Stomach (tissue), 9 donors: Measurements from ENCODE around the gene NDUFB7. TPM values are rescaled to one million over a fixed set of nuclear protein-coding genes. Genes with fewer than 3 reads are reported as not detected.
"Not testable (repeated sequence)": the region's sequence is repeated elsewhere in the genome, so short reads cannot be mapped to it uniquely, and the experiment has no call there.

Source experiments
- DNase-seq, 2 donors: peaks; one replicate each; pipeline versions ENCODE4 v3.0.0 to v3.0.0-alpha.2; 2013 to 2019
- H3K27ac ChIP-seq, 5 donors: fragments of 200-600 bp in 4 of 5; sonication (generic) in 4 of 5; one replicate each; pipeline ENCODE4 v1.5.1; 2013 to 2019; ENCODE audit warnings: mild to moderate bottlenecking in 1 of 5, moderate library complexity in 1 of 5
- H3K27me3 ChIP-seq, 3 donors: fragments of 200-600 bp; sonication (generic); one replicate each; pipeline ENCODE4 v1.5.1; 2017 to 2019; ENCODE audit warnings: mixed run types in 1 of 3
- H3K36me3 ChIP-seq, 4 donors: fragments of 200-600 bp; sonication (generic); 1 replicate in 3 of 4; 2 replicates in 1 of 4; pipeline ENCODE4 v1.5.1; 2016 to 2019
- H3K4me1 ChIP-seq, 4 donors: fragments of 200-600 bp; sonication (generic); one replicate each; pipeline ENCODE4 v1.5.1; 2016 to 2019
- H3K4me3 ChIP-seq, 4 donors: fragments of 200-600 bp; sonication (generic) in 3 of 4; one replicate each; pipeline ENCODE4 v1.5.1; 2016 to 2019; ENCODE audit warnings: mild to moderate bottlenecking in 1 of 4
- H3K9me3 ChIP-seq, 4 donors: fragments of 200-600 bp; sonication (generic); one replicate each; pipeline ENCODE4 v1.5.1; 2016 to 2019
- EP300 ChIP-seq: sonication (generic); formaldehyde crosslinking; IDR thresholded peaks from one replicate; pipeline ENCODE4 v1.6.1; 2017; ENCODE audit warnings: antibody characterized with exemption
- POLR2A ChIP-seq, 4 donors: fragments of 450-650 bp; IDR thresholded peaks; one replicate each; pipeline ENCODE4 v1.6.1; 2016; ENCODE audit warnings: antibody characterized with exemption in 4 of 4, control low read depth in 2 of 4, mild to moderate bottlenecking in 1 of 4, moderate library complexity in 1 of 4
- POLR2AphosphoS5 ChIP-seq, 3 donors: sonication (generic); formaldehyde crosslinking; IDR thresholded peaks; one replicate each; pipeline ENCODE4 v1.6.1; 2016; ENCODE audit warnings: antibody characterized with exemption in 3 of 3
- WGBS, 5 donors: extraction: QIAGEN DNeasy Blood & Tissue Kit in 3 of 5; methylation state at CpG; one replicate each; pipeline versions ENCODE4 v1.1.5 to v1.1.7; 2013 to 2018; 5-methylcytosine and 5-hydroxymethylcytosine counted together
- intact Hi-C: fragments of 100-400 bp; cut with DNase I; formaldehyde crosslinking; loops from one replicate; pipeline ENCODE4 v1.15.1; 2023; ENCODE audit warnings: low total_unique reads
- polyA plus RNA-seq, 3 donors: library from polyadenylated mRNA; stranded (reverse); fragments of 200-250 nt; gene quantifications; one replicate each; pipeline ENCODE4 v1.2.3, GENCODE V29; 2013
- total RNA-seq, 5 donors: library from RNA; depleted of rRNA; stranded (reverse); fragments of >200 nt; gene quantifications; one replicate each; pipeline versions ENCODE4 v1.1.0 to v1.2.3, GENCODE V29; 2014 to 2016
- TF ChIP-seq, protein P1 (sequence below), 7 experiments: fragments of 450-650 bp in 4 of 7; fragments of 200-600 bp in 3 of 7; sonication (generic) in 3 of 7; IDR thresholded peaks; one replicate each; pipeline ENCODE4 v1.5.1; 2016 to 2019; ENCODE audit warnings: antibody characterized with exemption in 7 of 7, control low read depth in 2 of 7, mild to moderate bottlenecking in 1 of 7
- donor health status: healthy with polysubstance abuse.
- donor health status: Bipolar disorder and iron deficiency.
- donor health status: healthy.

NDUFB7 gene
- total and polyA plus RNA-seq, 8 donors = 159 to 1,175 (median 484) TPM

DNA sequence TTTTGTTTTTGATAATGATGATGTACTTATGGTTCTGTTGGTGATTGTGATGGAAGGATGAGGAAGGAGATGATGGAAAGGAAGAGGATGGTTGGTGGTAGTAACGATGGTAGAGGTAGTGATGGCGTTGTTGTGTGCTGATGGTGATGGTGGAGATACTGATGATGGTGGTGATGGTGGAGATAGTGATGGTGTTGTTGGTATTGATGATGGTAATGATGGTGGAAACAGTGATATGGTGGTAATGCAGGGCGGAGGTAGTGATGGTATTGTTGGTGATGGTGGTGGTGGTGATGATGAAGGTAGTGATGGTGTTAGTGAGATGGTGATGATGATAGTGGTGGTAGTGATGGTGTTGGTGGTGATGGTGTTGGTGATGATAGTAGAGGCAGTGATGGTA lies 23.7 kb upstream of the NDUFB7 start:
- no peak for TF ChIP-seq EP300
- TF ChIP-seq POLR2A (IDR thresholded peaks at IDR 0.05) = no peak
- TF ChIP-seq, protein P1, sequence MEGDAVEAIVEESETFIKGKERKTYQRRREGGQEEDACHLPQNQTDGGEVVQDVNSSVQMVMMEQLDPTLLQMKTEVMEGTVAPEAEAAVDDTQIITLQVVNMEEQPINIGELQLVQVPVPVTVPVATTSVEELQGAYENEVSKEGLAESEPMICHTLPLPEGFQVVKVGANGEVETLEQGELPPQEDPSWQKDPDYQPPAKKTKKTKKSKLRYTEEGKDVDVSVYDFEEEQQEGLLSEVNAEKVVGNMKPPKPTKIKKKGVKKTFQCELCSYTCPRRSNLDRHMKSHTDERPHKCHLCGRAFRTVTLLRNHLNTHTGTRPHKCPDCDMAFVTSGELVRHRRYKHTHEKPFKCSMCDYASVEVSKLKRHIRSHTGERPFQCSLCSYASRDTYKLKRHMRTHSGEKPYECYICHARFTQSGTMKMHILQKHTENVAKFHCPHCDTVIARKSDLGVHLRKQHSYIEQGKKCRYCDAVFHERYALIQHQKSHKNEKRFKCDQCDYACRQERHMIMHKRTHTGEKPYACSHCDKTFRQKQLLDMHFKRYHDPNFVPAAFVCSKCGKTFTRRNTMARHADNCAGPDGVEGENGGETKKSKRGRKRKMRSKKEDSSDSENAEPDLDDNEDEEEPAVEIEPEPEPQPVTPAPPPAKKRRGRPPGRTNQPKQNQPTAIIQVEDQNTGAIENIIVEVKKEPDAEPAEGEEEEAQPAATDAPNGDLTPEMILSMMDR (IDR thresholded peaks at IDR 0.05) = no peak
- TF ChIP-seq POLR2AphosphoS5 (IDR thresholded peaks at IDR 0.05) = no peak
- no peak for DNase-seq
- H3K4me1 ChIP-seq = no peaks in the 10 kb centered on the region
- no peak overlapping the region for H3K27ac ChIP-seq
- intact Hi-C loops = no loop called here
- H3K36me3 ChIP-seq = no peaks in the 10 kb centered on the region
- no peak overlapping the region for H3K4me3 ChIP-seq
- no peaks in the 10 kb centered on the region for H3K9me3 ChIP-seq
- 89 to 93% (median 91%) methylated on average over 3 of the region's 3 CpGs for WGBS, 5 donors
- peaks cover 0 to 31% (median 0%) of the 10 kb centered on the region in 3 donors for H3K27me3 ChIP-seq

DNA sequence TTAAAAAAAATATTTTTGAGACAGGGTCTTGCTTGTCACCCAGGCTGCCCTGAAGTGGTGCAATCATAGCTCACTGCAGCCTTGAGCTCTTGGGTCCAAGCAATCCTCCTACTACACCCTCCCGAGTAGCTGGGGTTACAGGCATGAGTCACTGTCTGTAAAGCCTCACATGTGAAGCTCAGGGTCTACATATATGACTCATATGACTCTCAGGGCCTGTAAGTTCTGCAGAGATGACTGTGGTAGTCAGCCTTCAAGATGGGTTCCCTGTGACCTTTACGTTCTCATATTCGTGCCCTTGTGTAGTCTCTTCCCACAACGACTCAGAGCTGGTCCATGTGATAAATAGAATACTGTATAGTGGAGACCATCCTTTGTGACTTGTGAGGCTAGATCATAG lies 17.6 kb upstream of the NDUFB7 start:
- H3K4me1 ChIP-seq, intact Hi-C loops, H3K4me3 ChIP-seq, DNase-seq, H3K9me3 ChIP-seq, H3K27ac ChIP-seq, H3K36me3 ChIP-seq: not testable (repeated sequence)
- WGBS, 5 donors = 47 to 79% (median 73%) methylated on average over 3 to 4 of the region's 4 CpGs; no CpG with 5 or more reads in 1 of the 5 donors
- H3K27me3 ChIP-seq = peaks cover 0 to 23% (median 0%) of the 10 kb centered on the region in 3 donors

DNA sequence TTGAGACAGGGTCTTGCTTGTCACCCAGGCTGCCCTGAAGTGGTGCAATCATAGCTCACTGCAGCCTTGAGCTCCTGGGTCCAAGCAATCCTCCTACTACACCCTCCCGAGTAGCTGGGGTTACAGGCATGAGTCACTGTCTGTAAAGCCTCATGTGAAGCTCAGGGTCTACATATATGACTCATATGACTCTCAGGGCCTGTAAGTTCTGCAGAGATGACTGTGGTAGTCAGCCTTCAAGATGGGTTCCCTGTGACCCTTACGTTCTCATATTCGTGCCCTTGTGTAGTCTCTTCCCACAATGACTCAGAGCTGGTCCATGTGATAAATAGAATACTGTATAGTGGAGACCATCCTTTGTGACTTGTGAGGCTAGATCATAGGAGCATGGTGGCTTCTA lies 13.3 kb upstream of the NDUFB7 start:
- DNase-seq, H3K4me1 ChIP-seq, H3K9me3 ChIP-seq, H3K4me3 ChIP-seq, H3K27ac ChIP-seq, H3K36me3 ChIP-seq, H3K27me3 ChIP-seq, intact Hi-C loops: not testable (repeated sequence)
- 51 to 70% (median 64%) methylated on average over 3 of the region's 3 CpGs for WGBS, 5 donors

DNA sequence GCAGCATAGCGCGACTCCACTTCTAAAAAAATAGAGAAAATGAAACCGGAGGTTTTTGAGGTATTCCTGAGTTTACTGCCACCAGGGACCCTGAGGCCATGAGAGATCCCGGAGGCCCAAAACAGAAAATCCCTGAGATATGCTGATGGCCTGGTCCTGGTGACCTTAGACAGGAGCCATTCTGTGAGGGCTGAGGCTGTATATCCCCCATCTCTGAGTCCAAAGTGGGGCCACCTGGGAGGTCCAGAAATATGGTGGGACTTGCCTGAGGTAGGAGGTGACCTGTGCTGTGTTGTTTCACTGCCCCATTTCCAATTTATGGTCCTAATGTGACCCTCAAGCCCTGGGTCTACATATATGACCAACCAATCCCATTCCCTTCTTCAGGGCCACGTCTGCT lies 12.5 kb upstream of the NDUFB7 start:
- H3K36me3 ChIP-seq, H3K27me3 ChIP-seq, H3K9me3 ChIP-seq, H3K27ac ChIP-seq, H3K4me1 ChIP-seq, intact Hi-C loops, H3K4me3 ChIP-seq, DNase-seq: not testable (repeated sequence)
- WGBS, 5 donors = 85 to 91% (median 90%) methylated on average over 4 of the region's 5 CpGs

DNA sequence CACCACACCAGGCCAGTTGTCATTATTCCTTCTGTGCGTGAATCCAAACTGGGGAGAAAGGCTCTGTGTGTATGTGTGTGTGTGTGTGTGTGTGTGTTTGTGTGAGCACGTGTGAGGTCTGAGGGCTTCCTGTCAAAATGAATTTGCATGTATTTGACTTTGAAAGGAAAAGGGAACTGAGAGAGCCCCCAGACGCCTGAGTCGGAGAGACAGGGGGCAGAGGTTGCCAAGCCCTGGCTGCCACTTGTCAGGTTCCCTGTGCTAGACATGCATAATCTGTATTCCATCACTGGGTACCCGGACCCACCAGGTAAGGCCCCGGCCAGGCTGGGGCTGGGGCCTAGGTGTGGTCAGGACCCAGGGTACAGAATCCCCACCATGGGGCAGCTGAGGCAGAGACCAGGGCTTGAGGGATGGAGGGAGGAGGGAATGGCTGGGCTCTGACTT lies 11.1 kb upstream of the NDUFB7 start, which contains the start of gene CLEC17A:
TSS of gene CLEC17A (plus strand) at position 191 of the 447 bp plus-strand sequence. CDS start at position 268, 77 bp downstream.
- Histone ChIP-seq H3K36me3 (no peaks in the 10 kb centered on the region), H3K9me3 (no peaks in the 10 kb centered on the region), H3K4me3 (no peak within 1 kb of the TSS), H3K27me3 (no peaks in the 10 kb centered on the region), H3K4me1 (no peaks in the 10 kb centered on the region), H3K27ac (no peak within 1 kb of the TSS)
- intact Hi-C loops = no loop called here
- no peak for TF ChIP-seq POLR2AphosphoS5 (IDR thresholded peaks at IDR 0.05)
- no peak for TF ChIP-seq EP300
- TF ChIP-seq, protein P1 (IDR thresholded peaks at IDR 0.05) = no peak
- TF ChIP-seq POLR2A (IDR thresholded peaks at IDR 0.05) = no peak
- no peak for DNase-seq
- WGBS, 5 donors = 28 to 45% (median 41%) methylated on average over 4 to 6 of the region's 6 CpGs

DNA sequence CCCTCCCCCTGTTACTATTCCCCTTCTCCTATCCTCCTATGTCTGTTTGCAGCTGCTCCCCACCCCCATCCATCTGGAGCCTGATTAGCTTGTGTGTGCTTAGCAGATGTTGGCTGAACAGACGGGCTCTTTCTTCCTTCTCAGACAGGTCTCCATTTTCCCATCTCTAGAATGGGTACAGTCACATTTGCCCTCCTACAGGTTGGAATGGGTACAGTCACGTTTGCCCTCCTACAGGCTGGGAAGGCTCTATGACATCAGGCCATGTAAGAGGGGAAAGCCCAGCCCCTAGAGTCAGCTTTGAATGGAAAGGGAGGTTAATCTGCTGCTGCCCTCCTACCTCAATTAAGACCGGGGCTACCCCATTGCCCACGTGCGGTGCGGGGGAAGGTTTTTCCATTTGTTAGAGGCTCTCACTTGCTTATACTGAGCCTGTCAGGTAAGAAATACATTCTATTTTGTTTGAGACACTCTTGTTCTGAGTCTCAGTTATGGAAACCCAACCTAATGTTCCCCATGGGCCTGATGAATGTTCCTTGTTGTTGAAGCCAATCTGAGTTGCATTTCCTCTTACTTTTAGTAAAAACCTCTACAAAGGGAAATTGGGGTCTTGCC lies 8.9 kb upstream of the NDUFB7 start:
- WGBS, 5 donors = 51 to 55% (median 51%) methylated on average over 6 of the region's 6 CpGs
- intact Hi-C loops = no loop called here

More for the DNA sequence above, 8.9 kb upstream of the NDUFB7 start:
- H3K9me3 ChIP-seq = no peaks in the 10 kb centered on the region
- no peak for DNase-seq
- H3K27me3 ChIP-seq = no peaks in the 10 kb centered on the region
- H3K4me3 ChIP-seq = no peak overlapping the region
- H3K36me3 ChIP-seq = no peaks in the 10 kb centered on the region
- no peak overlapping the region for H3K27ac ChIP-seq
- H3K4me1 ChIP-seq = no peaks in the 10 kb centered on the region
- no peak for TF ChIP-seq POLR2A (IDR thresholded peaks at IDR 0.05)
- no peak for TF ChIP-seq EP300
- TF ChIP-seq POLR2AphosphoS5 (IDR thresholded peaks at IDR 0.05) = no peak
- TF ChIP-seq, protein P1 (IDR thresholded peaks at IDR 0.05) = no peak
